GM13977 (cell line): ENCODE data around the gene CNNM4.

Experiments used
- DNase-seq: peaks from one replicate; pipeline ENCODE4 v3.0.0; 2012; ENCODE audit warnings: low spot score
- in situ Hi-C: fragments of 300-500 bp; cut with MboI; formaldehyde crosslinking; loops from one replicate; pipeline ENCODE4 v1.12.0; 2022; ENCODE audit warnings: low sequenced_read_pairs, low pct_unique_long_range_greater_than_20kb, mixed read lengths, inconsistent platforms; ENCODE audit not compliant: unreplicated experiment
- TF ChIP-seq, protein P1 (sequence below): IDR thresholded peaks from 2 replicates; pipeline ENCODE4 v1.5.1; 2012; ENCODE audit warnings: mild to moderate bottlenecking, control low read depth; ENCODE audit not compliant: insufficient read depth; ENCODE audit errors: extremely low read depth, missing control alignments

The CNNM4 gene

GRCh38 chr2:96771796-96772618 lies 11.3 kb downstream of the CNNM4 start:
- in situ Hi-C loops, result no loop called here
- TF ChIP-seq, protein P1, sequence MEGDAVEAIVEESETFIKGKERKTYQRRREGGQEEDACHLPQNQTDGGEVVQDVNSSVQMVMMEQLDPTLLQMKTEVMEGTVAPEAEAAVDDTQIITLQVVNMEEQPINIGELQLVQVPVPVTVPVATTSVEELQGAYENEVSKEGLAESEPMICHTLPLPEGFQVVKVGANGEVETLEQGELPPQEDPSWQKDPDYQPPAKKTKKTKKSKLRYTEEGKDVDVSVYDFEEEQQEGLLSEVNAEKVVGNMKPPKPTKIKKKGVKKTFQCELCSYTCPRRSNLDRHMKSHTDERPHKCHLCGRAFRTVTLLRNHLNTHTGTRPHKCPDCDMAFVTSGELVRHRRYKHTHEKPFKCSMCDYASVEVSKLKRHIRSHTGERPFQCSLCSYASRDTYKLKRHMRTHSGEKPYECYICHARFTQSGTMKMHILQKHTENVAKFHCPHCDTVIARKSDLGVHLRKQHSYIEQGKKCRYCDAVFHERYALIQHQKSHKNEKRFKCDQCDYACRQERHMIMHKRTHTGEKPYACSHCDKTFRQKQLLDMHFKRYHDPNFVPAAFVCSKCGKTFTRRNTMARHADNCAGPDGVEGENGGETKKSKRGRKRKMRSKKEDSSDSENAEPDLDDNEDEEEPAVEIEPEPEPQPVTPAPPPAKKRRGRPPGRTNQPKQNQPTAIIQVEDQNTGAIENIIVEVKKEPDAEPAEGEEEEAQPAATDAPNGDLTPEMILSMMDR, result no peak
- DNase-seq, result no peak

- in situ Hi-C loops, result no loop called here
- peak; percentile 57 for DNase-seq
Measured at GRCh38 chr2:96772903-96773671, 12.4 kb downstream of the CNNM4 start.

GRCh38 chr2:96773922-96774321 lies 13.2 kb downstream of the CNNM4 start:
- in situ Hi-C loops, result no loop called here
- TF ChIP-seq, protein P1, result no peak
- no peak for DNase-seq

More at GRCh38 chr2:96772903-96773671, 12.4 kb downstream of the CNNM4 start:
- TF ChIP-seq, protein P1, result no peak

- TF ChIP-seq, protein P1, result no peak
- in situ Hi-C loops, result no loop called here
- DNase-seq, result no peak
Measured at GRCh38 chr2:96775160-96775559, 14.5 kb downstream of the CNNM4 start.

DNA sequence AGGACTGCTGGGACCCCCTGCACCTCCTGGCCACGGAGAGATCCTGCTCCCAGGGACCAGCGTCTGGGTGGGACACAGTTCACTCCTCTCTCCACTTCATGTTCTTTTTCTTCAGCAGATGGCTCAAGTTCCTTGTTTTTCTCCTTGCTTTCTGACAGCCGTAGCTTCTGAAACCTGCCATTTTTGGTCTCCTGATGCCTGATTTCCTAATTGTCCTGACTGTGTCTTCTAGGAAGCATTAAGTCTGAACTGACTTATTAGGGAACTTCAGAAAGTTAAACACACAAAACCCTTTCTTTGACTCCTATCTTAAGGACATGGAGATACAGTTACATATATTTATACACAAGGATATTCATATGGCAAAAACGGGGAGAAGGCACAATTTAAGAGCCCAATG lies 22.7 kb downstream of the CNNM4 start:
- in situ Hi-C loops, result no loop called here
- DNase-seq, result no peak
- TF ChIP-seq, protein P1, result no peak

DNA sequence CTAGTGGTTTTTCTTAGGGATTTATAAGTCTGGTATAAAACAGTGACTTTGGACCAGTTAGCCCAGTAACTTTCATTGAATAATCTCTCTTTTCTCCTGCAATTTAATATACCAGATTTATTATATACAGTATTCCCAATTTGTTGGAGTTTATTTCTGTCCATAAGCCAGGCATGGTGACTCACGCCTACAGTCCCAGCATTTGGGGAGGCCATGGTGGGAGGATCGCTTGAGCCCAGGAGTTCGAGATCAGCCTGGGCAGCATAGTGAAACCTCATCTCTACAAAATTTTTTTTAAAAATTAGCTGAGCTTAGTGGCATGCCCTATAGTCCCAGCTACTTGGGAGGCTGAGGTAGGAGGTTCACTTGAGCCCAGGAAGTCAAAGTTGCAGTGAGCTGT lies 26.7 kb downstream of the CNNM4 start:
- in situ Hi-C loops, result no loop called here
- DNase-seq, result no peak
- TF ChIP-seq, protein P1, result no peak
